SIG-M5 treated with dmso at 0.1 percent for 504 hours (cell line): ENCODE data around the gene RFX4.
"Not testable (repeated sequence)": the region's sequence is repeated elsewhere in the genome, so short reads cannot be mapped to it uniquely, and the experiment has no call there.

ENCODE experiments used
- DNase-seq: peaks from one replicate; lab custom pipeline; 2025; ENCODE audit not compliant: unreplicated experiment; lab: John Stamatoyannopoulos, UW

RFX4 gene

DNA sequence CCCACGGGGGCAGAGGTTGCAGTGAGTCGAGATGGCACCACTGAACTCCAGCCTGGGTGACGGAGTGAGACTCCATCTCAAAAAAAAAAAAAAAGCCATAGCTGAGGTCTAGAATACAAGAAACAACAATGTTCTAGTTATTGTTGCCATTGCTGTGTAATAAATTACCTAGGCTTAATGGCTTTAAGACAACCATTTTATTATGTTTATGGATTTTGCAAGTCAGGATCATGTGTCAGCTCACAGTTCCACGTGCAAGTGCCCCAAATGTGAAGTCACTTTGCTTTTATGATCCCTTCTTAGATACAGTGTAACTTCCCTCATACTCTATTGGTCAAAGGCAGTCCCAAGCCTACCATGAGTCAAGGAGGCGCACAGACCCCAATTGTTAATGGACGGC lies 142.1 kb downstream of the RFX4 start:
- DNase-seq: no peak

GRCh38 chr12:106726603-106727202 lies 143.9 kb downstream of the RFX4 start:
- DNase-seq: not testable (repeated sequence)

DNA sequence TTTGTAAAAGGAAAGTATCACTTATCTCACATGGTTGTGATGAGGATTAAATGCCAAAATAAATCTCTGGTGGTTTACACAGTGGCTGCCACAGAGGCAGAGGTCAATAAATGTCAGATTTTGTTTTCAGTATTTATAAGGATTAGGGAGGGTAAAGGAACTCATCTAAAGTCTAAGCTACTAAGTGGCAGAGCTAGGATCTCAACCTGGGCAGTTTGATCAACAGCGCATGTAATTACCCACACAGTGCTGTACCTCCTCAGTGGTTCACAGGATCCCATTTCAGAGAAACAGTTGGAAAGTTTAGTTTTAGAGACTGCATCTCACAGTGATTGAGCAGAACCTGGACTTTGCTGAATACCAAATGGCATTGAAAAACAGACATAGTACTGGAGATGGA lies 146.8 kb downstream of the RFX4 start:
- no peak for DNase-seq

- no peak for DNase-seq
Measured at GRCh38 chr12:106732890-106733289, 150.1 kb downstream of the RFX4 start.

- DNase-seq: no peak
Measured at GRCh38 chr12:106733660-106734059, 150.9 kb downstream of the RFX4 start.

DNA sequence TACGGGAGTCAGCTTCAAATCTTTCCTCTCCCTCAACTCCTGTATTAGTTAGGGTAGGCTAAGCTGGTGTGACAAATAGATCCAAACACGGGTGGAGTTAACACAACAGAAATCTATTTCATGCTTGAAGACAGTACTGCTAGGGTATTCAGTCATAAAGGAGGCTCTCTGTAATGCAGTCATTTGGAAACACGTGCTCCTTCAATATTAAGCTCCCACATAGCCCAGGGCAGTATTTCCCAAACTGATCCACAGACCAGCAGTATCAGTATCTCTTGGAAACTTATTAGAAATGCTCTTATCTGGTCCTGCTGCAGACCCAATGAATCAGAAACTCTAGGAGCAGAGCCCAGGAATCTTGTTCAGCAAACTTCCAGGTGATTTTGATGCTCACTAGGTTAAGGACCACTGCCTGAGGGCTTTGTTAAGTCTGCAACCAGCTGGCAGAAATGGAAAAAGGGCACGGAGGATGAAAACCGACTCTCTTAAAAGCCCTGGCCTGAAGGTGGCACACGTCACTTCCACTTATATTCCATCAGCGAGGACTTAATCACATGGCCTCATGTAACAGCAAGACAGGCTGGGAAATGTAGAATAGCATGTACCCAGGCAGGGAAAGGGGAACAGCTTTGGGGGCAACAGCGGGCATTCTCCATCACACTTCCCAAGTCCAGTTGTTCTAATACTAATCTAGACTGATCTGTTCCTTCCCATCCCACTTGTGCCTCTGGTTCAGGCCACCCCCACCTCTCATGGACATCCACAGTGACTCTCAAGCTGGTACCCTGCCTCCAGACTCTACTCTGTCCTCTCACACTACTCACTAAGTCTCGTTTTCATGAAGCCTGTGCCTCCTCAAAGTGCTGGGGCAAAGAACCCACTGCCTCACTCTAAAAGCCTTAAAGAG lies 153.5 kb downstream of the RFX4 start:
- DNase-seq: peak; percentile 32

DNA sequence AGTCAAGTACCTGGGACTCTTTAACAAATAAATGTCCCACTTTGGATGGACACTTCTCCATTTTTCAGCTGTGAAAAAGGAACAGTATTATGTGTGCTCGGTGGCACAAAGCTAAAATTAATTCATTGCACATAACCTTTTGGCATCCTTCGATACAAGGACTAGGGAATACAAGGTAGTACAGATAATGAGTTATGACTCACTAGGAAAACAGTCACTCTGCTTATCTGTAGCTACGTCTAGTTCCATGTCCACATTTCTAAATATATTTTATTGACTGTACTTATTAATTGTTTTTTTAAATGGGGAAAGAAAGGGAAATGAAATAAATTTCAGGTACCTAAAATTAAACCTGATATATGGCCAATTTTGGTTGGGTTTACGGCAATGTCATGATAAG lies 156.5 kb downstream of the RFX4 start:
- DNase-seq: no peak

DNA sequence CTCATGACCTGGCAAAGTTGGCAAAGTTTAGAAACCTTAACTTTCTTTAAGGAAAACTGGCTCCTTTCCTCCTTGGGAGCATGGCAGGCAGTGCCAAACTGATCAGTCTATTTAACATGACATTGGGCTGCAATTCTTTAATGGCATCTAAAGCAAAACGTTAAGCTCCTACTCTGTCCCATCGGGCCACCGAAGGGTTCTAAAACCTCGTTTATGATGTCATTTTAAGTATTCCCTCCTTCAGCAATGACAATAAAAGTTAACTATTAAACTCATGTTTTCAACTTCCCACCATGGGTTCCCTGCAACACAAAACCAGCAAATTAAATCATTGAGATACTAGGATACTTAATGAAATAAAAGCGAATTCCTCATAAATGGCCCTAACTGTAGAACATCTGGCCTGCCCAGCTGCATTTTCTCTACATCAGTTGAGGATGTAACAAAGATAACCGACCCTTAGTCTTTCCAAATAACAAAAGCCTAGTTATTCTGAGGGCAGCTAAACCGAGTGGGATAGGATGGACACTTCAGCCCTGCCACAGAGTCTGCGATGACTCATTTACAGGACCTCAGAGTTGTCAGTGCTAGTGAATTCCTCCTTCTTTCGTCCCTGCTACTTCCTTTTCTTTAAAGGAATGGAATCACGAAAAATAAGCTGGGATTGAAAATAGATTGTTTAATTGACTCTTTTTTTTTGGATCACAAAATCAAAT lies 157.2 kb downstream of the RFX4 start:
- DNase-seq: no peak

DNA sequence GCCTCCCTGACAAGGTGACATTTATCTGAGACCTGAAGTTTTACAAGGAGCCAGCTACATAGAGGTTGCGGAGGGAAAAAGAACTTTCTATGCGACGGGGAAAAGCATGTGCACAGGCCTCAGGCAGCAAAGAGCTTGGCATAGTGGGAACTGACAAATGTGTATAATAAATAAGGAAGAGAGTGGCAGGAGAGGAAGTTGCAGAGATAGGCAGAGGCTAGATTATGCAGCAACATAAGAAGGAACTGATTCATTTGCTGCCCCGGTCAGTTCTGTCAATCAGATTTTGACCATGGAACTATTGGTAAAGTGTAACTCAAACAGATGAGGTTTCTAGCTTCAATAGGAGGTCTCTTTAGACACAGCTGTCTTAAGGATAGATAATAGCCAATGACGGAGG lies 158.0 kb downstream of the RFX4 start:
- DNase-seq: peak; percentile 40

DNA sequence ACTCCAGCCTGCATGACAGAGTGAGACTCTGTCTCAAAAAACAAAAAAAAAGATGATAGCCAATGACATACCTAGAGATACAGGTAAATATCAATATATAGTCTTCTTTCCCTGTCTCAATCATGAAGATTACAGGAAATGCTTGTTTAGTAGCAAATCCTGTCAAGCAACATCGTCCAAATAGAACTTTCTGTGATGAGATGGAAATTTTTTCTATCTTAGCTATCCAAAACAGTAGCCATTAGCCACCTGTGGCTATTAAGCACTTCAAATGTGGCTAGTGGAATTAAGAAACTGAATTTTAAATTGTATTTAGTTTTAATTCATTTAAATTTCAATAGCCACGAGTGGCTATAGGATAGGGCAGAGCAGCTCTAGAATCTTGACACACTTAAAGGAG lies 158.4 kb downstream of the RFX4 start:
- DNase-seq: no peak

DNA sequence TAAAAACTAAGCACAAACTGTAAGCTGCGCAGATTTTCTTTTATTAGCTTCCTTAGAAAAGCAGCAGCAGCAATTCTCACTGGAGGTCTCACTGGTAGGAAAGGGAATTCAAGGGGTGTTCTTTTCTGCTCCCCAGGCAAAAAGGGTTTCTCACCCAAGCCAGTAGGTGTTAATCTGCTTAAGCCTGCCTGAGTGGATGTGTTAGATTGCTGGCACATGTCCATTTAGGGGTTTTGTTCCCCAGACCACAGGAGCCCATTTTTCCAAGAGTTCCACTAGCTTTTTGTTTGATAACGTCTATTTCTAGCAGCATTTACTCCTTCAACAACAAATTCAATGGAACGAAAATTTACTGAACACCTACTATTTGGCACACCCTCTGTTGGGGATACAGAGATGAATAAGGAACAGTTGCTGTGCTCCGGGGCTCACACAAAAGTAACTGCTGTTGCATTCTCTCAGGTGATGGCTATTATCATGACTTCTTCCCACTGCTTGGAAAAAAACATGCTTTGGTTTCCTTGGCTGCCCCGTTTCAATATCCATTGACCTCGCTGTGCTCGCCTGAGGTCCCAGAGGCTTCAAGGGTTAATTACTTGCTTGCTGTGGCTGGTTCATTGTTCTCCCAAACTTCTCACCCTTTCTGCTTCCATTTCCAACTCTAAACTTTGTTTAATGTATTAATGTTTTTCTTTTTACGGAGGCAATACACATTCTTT lies 160.6 kb downstream of the RFX4 start:
- DNase-seq: no peak

GRCh38 chr12:106744600-106744999 lies 161.8 kb downstream of the RFX4 start:
- no peak for DNase-seq

DNA sequence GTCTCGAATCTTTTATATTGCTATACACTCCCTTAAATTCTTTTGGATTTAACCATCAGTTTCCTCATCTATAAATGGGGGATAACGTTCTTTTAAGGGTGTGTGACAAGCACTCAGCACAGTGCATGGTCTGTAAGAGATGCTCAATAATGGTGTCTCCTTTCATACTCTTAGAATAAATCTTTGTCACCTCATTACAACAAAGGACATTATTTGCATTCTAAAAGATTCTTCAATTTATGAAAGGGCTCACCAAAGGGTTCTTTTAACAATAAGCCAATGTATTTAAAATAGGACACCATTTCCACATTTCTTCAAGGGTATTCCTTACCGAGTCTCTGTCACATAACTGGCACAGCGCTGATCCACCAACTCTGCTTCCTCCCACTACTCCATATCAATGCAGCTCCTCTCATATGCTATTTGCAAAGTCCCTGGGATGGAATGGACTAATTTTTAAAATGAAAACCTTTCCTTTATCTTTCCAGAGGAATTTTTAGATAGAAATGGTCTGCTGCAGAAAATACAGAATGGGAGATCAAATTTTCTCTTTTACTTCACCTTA lies 162.5 kb downstream of the RFX4 start:
- DNase-seq: no peak

GRCh38 chr12:106747973-106748436 lies 165.2 kb downstream of the RFX4 start:
- DNase-seq: no peak

DNA sequence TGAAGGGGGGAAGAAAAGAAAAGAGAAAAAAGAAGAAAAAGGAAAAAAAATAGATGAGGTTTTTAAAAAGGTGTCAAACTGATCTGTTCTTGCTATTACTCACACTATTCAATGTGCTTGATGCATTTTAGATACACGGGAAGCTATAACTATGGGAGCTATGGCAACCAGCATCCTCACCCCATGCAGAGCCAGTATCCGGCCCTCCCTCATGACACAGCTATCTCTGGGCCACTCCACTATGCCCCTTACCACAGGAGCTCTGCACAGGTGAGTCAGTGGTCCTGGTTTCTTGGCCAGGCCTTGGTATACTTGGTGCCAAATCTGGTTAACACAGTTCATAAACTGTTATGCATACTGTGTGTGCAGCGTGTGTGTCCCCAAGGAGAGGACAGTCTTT lies 167.7 kb downstream of the RFX4 start:
- no peak for DNase-seq

DNA sequence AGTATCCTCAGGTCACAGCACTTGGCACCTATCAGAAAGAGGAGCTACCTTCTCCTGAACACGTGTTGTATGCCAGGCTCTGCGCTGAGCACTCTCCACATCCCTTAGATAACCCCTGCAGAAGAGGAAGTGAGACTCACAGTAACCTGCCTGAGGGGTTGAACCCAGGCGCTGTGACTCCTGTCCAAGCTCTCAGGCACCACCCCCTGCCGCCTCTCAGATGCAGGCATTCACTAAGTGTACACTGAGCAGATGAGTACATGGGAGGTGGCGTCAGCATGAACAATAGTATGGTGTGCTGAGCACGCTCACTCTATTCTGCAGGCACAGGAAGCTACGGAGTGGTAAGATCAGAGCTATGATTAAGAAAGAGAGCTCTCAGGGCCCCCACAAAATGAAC lies 170.7 kb downstream of the RFX4 start:
- DNase-seq: peak; percentile 17

DNA sequence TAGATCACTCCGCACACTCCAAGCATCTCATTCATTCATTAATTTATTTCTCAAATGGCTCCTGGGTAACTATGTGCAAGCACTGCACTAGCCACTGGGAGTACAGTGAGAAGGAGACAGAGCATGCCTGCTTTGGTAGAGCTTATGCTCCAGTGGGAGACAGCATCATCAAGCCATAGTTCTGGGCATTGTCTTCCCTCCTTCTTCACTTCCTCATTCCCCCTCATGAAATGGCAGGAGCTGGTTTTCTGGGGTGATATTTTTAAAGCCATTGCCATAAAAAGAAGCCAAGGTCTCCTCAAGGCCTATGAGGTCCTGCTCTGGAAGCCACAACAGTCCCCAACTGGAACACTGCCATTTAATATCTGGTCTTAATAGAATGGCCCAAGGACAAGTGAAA lies 171.5 kb downstream of the RFX4 start:
- DNase-seq: no peak

DNA sequence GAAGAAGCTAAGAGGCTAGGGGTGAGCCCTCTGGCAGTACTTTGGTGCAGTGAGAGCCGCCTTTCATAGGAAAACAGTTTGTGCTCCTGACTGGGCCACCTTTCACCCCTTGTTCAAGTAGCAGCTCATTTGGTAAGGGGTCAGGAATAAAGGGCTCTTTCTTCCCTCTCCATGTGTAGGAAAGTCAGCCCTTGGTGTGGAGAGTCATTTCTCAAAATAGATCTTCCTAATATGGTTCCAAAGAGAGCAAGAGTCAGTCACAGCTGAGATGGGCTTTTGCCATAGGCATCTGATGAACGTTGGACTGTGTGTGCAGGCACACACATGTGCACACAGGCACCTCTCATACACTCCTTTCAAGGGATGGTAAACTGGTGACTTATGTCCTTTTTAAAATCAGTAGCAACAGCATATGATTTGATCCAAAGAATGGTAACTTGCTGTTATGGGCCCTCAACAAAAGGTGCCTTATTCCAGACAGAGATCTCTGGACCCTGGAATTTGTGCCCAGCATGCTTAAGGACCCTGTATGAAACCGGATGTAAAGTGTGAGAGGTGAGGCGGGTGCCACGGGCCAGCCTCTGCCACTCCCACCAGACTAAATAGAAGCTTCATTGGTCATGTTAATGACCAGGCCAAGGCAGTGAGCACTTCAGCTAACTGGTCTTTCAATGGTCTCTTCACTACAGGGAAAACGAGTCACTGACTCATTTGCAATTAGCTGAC lies 175.0 kb downstream of the RFX4 start:
- no peak for DNase-seq

DNA sequence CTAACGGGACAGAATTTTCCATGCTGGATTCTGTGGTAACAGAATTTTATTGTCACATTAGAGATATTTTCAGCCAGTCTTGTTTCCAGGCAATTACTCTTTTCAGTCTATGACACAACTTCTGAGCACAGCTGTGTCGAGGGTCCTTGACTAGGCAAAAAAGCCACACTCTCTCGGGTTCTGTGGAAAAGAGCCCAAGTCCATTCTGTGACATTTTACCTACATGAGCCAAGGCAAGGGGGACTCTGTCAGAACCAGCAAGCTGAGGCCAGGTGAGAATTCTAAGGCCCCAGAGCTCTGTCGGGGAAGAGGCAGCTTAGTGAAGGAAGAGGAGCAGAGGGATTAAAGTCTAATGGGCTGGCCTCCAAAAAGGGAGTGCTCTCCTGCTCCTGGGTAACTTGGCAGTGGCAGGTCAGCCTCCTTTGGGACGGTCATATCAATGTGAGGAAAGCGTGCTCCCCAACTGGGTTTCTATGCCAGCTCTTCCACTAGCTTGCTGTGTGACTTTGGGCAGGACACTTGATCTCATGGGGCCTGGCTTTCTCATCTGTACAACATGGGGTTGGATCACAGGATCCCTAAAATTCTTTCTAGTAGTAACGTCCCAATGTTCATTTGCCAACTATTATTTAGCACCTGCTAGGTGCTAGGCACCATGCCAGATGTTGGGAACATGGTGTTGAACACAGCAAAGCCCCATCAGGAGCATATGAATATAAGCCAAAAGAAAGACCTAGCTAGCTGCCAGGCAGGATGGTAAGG lies 175.7 kb downstream of the RFX4 start:
- DNase-seq: no peak
